Stomach (tissue), 4 donors: ENCODE results near the gene LACC1.

ENCODE experiments used
- CTCF ChIP-seq, 7 experiments: fragments of 450-650 bp in 4 of 7; fragments of 200-600 bp in 3 of 7; sonication (generic) in 3 of 7; IDR thresholded peaks; one replicate each; pipeline ENCODE4 v1.5.1; 2016 to 2019; ENCODE audit warnings: antibody characterized with exemption in 7 of 7, control low read depth in 2 of 7, mild to moderate bottlenecking in 1 of 7
- POLR2A ChIP-seq, 4 donors: fragments of 450-650 bp; IDR thresholded peaks; one replicate each; pipeline ENCODE4 v1.6.1; 2016; ENCODE audit warnings: antibody characterized with exemption in 4 of 4, control low read depth in 2 of 4, mild to moderate bottlenecking in 1 of 4, moderate library complexity in 1 of 4
- POLR2AphosphoS5 ChIP-seq, 3 donors: sonication (generic); formaldehyde crosslinking; IDR thresholded peaks; one replicate each; pipeline ENCODE4 v1.6.1; 2016; ENCODE audit warnings: antibody characterized with exemption in 3 of 3

DNA sequence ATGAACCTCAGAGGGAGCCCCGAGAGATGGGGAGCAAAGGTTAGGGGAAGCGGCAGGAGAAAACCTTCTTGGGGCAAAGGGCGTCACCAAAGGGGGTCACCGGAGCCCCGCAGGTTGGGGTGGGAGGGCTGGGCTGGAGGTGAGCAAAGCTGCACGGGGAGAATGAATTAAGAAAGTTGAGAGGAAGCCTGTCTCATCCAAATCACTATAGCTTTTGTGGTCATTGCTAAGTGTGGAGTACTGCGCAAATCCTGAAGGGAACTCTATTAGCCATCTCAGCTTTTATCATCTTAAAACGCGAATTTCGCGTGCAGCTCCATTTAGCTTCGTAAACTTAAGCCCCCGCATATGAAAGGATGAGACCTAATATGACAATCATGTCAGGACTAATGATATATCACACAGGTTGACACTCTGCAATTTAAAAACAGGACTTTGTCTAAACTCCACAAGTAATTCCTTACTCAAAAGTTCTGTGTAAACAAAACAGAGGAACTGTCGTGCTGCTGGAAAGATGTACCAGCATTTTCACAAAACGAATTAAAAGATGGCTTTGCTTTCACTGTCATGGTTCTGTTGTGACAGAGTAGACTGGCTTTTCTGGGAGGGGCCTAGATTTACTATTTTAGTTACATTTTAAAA, 631 bp downstream of the LACC1 start:
- TF ChIP-seq POLR2AphosphoS5 (IDR thresholded peaks at IDR 0.05) (no peak), CTCF (IDR thresholded peaks at IDR 0.05) (no peak), POLR2A (IDR thresholded peaks at IDR 0.05) (no peak)
